Endothelial cell of umbilical vein (primary cell): Measurements from ENCODE around the gene TUFM. TPM values are rescaled to one million over a fixed set of nuclear protein-coding genes. Genes with fewer than 3 reads are reported as not detected.

Experiments used
- BruUV-seq: library from RNA; stranded (reverse); fragments of 400-500 nt; replicated peaks from 2 replicates; lab custom pipeline; 2021; lab: Mats Ljungman, UMichigan
- CTCF ChIA-PET: fragments of 300-600, 350-600 bp; sonication (Branson Sonifier 250); formaldehyde crosslinking; loops from one replicate; lab custom pipeline; 2021; ENCODE audit warnings: antibody characterized with exemption, inconsistent platforms; lab: Charles Lee
- POLR2A ChIA-PET: fragments of 300-600, 350-600 bp; sonication (Branson Sonifier 250); formaldehyde crosslinking; loops from one replicate; lab custom pipeline; 2021; ENCODE audit warnings: antibody characterized with exemption, inconsistent platforms; lab: Charles Lee
- DNase-seq: peaks from one replicate; pipeline ENCODE4 v3.0.0-alpha.2; 2011; ENCODE audit warnings: low read depth, low spot score
- FAIRE-seq: peaks from 2 replicates; lab custom pipeline; 2011; peaks lifted over from hg19 to GRCh38; lab: Jason Lieb, UNC
- H2AFZ ChIP-seq: 2 replicates; pipeline ENCODE4 v1.6.0; 2012; ENCODE audit warnings: low read depth, low read length, control low read depth, inconsistent platforms
- H3K27ac ChIP-seq: 2 replicates; pipeline ENCODE4 v1.5.1; 2011; ENCODE audit warnings: low read depth, mild to moderate bottlenecking, control low read depth, low read length, moderate library complexity; ENCODE audit not compliant: insufficient read depth
- H3K27me3 ChIP-seq, 2 experiments: 2 replicates each; pipeline versions ENCODE4 v1.6.0 to v1.6.1; 2011; ENCODE audit warnings: low read length in 2 of 2, mixed read lengths in 1 of 2; ENCODE audit not compliant: control insufficient read depth in 2 of 2, insufficient read depth in 2 of 2
- H3K36me3 ChIP-seq, 2 experiments: 2 replicates in 1 of 2; 3 replicates in 1 of 2; pipeline ENCODE4 v1.5.1; 2011; ENCODE audit warnings: low read length in 2 of 2, mild to moderate bottlenecking in 1 of 2, moderate library complexity in 1 of 2; ENCODE audit not compliant: control insufficient read depth in 2 of 2, insufficient read depth in 2 of 2; ENCODE audit errors: extremely low read depth in 1 of 2
- H3K4me1 ChIP-seq: 3 replicates; pipeline ENCODE4 v1.5.1; 2011; ENCODE audit warnings: mild to moderate bottlenecking, low read length; ENCODE audit not compliant: control insufficient read depth, insufficient read depth; ENCODE audit errors: extremely low read depth
- H3K4me2 ChIP-seq: 2 replicates; pipeline ENCODE4 v1.6.1; 2011; ENCODE audit warnings: low read length, control low read depth, mixed read lengths; ENCODE audit not compliant: insufficient read depth
- H3K4me3 ChIP-seq, 3 experiments: fragments of 200-600 bp in 1 of 3; sonication (generic), shearing (Covaris generic) in 1 of 3; replicated peaks in 1 of 3; 2 replicates each; pipeline ENCODE4 v1.5.1; 2011 to 2016; ENCODE audit warnings: control low read depth in 3 of 3, low read length in 3 of 3, mild to moderate bottlenecking in 2 of 3, inconsistent platforms in 1 of 3, low read depth in 1 of 3, moderate library complexity in 1 of 3; ENCODE audit not compliant: insufficient read depth in 1 of 3
- H3K79me2 ChIP-seq: 2 replicates; pipeline ENCODE4 v1.6.0; 2012; ENCODE audit warnings: low read length, inconsistent platforms; ENCODE audit not compliant: control insufficient read depth, insufficient read depth
- H3K9ac ChIP-seq: replicated peaks from 2 replicates; pipeline ENCODE3; 2011; ENCODE audit warnings: low read length, control low read depth; ENCODE audit not compliant: insufficient read depth; ENCODE audit errors: extremely low read depth
- H3K9me1 ChIP-seq: replicated peaks from 3 replicates; pipeline ENCODE4 v1.6.0; 2011; ENCODE audit warnings: mild to moderate bottlenecking, low read length; ENCODE audit not compliant: control insufficient read depth, insufficient read depth; ENCODE audit errors: extremely low read depth
- H3K9me3 ChIP-seq: replicated peaks from 2 replicates; pipeline ENCODE4 v1.5.1; 2012; ENCODE audit warnings: low read length, inconsistent platforms; ENCODE audit not compliant: control insufficient read depth, insufficient read depth
- H4K20me1 ChIP-seq: replicated peaks from 2 replicates; pipeline ENCODE3; 2011; ENCODE audit warnings: mild to moderate bottlenecking, low read length; ENCODE audit not compliant: control insufficient read depth, insufficient read depth; ENCODE audit errors: extremely low read depth
- EZH2 ChIP-seq: IDR thresholded peaks from 2 replicates; pipeline ENCODE4 v1.6.1; 2012; ENCODE audit warnings: borderline replicate concordance, low read depth, mild to moderate bottlenecking, moderate library complexity, low read length, inconsistent platforms; ENCODE audit not compliant: severe bottlenecking
- FOS ChIP-seq: IDR thresholded peaks from 2 replicates; pipeline ENCODE4 v1.6.1; 2011; ENCODE audit warnings: mild to moderate bottlenecking, low read length, moderate library complexity, borderline replicate concordance; ENCODE audit not compliant: insufficient read depth
- GATA2 ChIP-seq: IDR thresholded peaks from 2 replicates; pipeline ENCODE4 v1.7.0; 2011; ENCODE audit warnings: low read depth, mild to moderate bottlenecking, moderate library complexity, mixed read lengths, low read length; ENCODE audit not compliant: insufficient read length, insufficient read depth
- JUN ChIP-seq: IDR thresholded peaks from 2 replicates; pipeline ENCODE4 v1.6.1; 2011; ENCODE audit warnings: borderline replicate concordance, low read depth; ENCODE audit not compliant: insufficient read length, insufficient read depth
- MYC ChIP-seq: IDR thresholded peaks from one replicate; pipeline ENCODE4 v1.6.1; 2011; ENCODE audit warnings: mild to moderate bottlenecking, low read depth, low read length
- POLR2A ChIP-seq: IDR thresholded peaks from 2 replicates; pipeline ENCODE4 v1.6.1; 2012; ENCODE audit warnings: low read depth, mild to moderate bottlenecking, control low read depth, low read length
- POLR2AphosphoS5 ChIP-seq: IDR thresholded peaks from 2 replicates; pipeline ENCODE4 v1.6.1; 2012; ENCODE audit warnings: low read depth, mild to moderate bottlenecking, control low read depth, low read length, moderate library complexity; ENCODE audit not compliant: insufficient read depth
- dilution Hi-C: fragments of 300-500 bp; cut with MboI; formaldehyde crosslinking; loops from one replicate; pipeline ENCODE4 v1.15.0; 2019; ENCODE audit warnings: low sequenced_read_pairs; ENCODE audit not compliant: extremely low pct_ligation_motif_present
- intact Hi-C: fragments of 100-400 bp; cut with micrococcal nuclease; formaldehyde crosslinking; loops from one replicate; pipeline ENCODE4 v1.10.0; 2022
- polyA plus RNA-seq, 4 experiments: library from polyadenylated mRNA; depleted of rRNA in 3 of 4; stranded (reverse) in 3 of 4; unstranded in 1 of 4; fragments of >200 nt; gene quantifications; 2 replicates each; pipeline versions ENCODE4 v1.2.1 to v1.2.3, GENCODE V29; 2011 to 2012; ENCODE audit warnings: missing spikeins in 1 of 4
- total RNA-seq: library from RNA; stranded (reverse); gene quantifications from 2 replicates; pipeline ENCODE4 v1.2.3, GENCODE V29; 2021
- TF ChIP-seq, protein P1 (sequence below): IDR thresholded peaks from 2 replicates; pipeline ENCODE4 v1.6.1; 2011; ENCODE audit not compliant: insufficient read depth, insufficient read length
- TF ChIP-seq, protein P2 (sequence below), 2 donors: IDR thresholded peaks; 1 replicate in 1 of 2; 2 replicates in 1 of 2; pipeline ENCODE4 v1.5.1; 2011; ENCODE audit warnings: low read length in 2 of 2, mild to moderate bottlenecking in 2 of 2, moderate library complexity in 2 of 2, control low read depth in 1 of 2, inconsistent platforms in 1 of 2, low read depth in 1 of 2; ENCODE audit not compliant: insufficient read depth in 1 of 2; ENCODE audit errors: extremely low read depth in 1 of 2

The TUFM gene
- total and polyA plus RNA-seq, 2 donors (not counting 3 experiments of a cell fraction or from before 2014, with no cell fraction given): 186 to 227 TPM

GRCh38 chr16:28895609-28896008 lies 49.5 kb upstream of the TUFM start:
- H4K20me1 ChIP-seq: no peaks in the 10 kb centered on the region
- H3K9ac ChIP-seq: no peak overlapping the region
- H3K27ac ChIP-seq: no peak overlapping the region
- no peak overlapping the region for H3K4me2 ChIP-seq
- no peaks in the 10 kb centered on the region for H3K36me3 ChIP-seq
- POLR2A ChIA-PET: no interaction called here
- H2AFZ ChIP-seq: no peak overlapping the region
- TF ChIP-seq JUN: no peak
- TF ChIP-seq GATA2: no peak
- TF ChIP-seq POLR2AphosphoS5: no peak
- no peak for TF ChIP-seq EZH2
- TF ChIP-seq, protein P1, sequence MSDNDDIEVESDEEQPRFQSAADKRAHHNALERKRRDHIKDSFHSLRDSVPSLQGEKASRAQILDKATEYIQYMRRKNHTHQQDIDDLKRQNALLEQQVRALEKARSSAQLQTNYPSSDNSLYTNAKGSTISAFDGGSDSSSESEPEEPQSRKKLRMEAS: no peak
- TF ChIP-seq POLR2A: no peak
- FAIRE-seq (no peak), DNase-seq (no peak)
- no peaks in the 10 kb centered on the region for H3K27me3 ChIP-seq
- no peak overlapping the region for H3K4me3 ChIP-seq
- dilution Hi-C loops (no loop called here), intact Hi-C loops (no loop called here)
- no TSS peak for BruUV-seq
- CTCF ChIA-PET: no interaction called here
- no peaks in the 10 kb centered on the region for H3K4me1 ChIP-seq
- H3K79me2 ChIP-seq: no peaks in the 10 kb centered on the region
- no peaks in the 10 kb centered on the region for H3K9me3 ChIP-seq
- H3K9me1 ChIP-seq: no peaks in the 10 kb centered on the region

DNA sequence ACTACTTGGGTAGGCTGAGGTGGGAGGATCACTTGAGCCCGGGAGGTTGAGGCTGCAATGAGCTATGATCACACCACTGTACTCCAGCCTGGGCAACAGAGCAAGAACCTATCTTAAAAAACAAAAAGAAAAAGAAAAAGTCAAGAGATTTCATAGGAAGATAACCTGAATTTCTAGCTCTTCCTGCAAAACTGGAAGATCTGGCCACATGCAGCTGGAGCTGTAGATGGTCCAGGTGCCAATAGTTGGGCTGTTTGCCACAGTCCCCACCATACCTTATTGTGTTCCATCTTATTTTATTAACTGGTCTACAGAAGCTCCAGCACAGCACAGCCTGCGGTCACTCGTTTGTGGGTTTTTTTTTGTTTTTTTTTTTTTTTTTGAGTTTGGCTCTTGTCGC lies 47.1 kb upstream of the TUFM start:
- H2AFZ ChIP-seq: no peak overlapping the region
- no peak overlapping the region for H3K9ac ChIP-seq
- dilution Hi-C loops (no loop called here), intact Hi-C loops (no loop called here)
- H3K4me3 ChIP-seq: no peak overlapping the region
- H3K27ac ChIP-seq: no peak overlapping the region
- FAIRE-seq (no peak), DNase-seq (no peak)
- H3K27me3 ChIP-seq: no peaks in the 10 kb centered on the region
- H3K4me1 ChIP-seq: no peaks in the 10 kb centered on the region
- no peaks in the 10 kb centered on the region for H3K36me3 ChIP-seq
- ChIA-PET POLR2A (interaction anchor here (0.7 kb wide), 1 partner anchor 13 kb away, joined by 3 read pairs; no protein-coding TSS in a partner anchor), CTCF (interaction anchor here (1.0 kb wide), 1 partner anchor 52 kb away, joined by 3 read pairs; no protein-coding TSS in a partner anchor)
- TF ChIP-seq, protein P1: no peak
- TF ChIP-seq EZH2 (no peak), POLR2A (no peak), MYC (no peak), POLR2AphosphoS5 (no peak), GATA2 (no peak), FOS (no peak), JUN (no peak)
- TF ChIP-seq, protein P2, sequence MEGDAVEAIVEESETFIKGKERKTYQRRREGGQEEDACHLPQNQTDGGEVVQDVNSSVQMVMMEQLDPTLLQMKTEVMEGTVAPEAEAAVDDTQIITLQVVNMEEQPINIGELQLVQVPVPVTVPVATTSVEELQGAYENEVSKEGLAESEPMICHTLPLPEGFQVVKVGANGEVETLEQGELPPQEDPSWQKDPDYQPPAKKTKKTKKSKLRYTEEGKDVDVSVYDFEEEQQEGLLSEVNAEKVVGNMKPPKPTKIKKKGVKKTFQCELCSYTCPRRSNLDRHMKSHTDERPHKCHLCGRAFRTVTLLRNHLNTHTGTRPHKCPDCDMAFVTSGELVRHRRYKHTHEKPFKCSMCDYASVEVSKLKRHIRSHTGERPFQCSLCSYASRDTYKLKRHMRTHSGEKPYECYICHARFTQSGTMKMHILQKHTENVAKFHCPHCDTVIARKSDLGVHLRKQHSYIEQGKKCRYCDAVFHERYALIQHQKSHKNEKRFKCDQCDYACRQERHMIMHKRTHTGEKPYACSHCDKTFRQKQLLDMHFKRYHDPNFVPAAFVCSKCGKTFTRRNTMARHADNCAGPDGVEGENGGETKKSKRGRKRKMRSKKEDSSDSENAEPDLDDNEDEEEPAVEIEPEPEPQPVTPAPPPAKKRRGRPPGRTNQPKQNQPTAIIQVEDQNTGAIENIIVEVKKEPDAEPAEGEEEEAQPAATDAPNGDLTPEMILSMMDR (IDR thresholded peaks at IDR 0.05; ENCODE audit: extremely low read depth in 1 of 2, insufficient read depth in 1 of 2, low read depth in 1 of 2, low read length in 2 of 2): no peak
- H3K9me1 ChIP-seq: no peaks in the 10 kb centered on the region
- H3K79me2 ChIP-seq: no peaks in the 10 kb centered on the region
- H3K4me2 ChIP-seq: no peak overlapping the region
- no TSS peak for BruUV-seq
- no peaks in the 10 kb centered on the region for H3K9me3 ChIP-seq
- H4K20me1 ChIP-seq: no peaks in the 10 kb centered on the region
